Stimulated activated CD8-positive, alpha-beta memory T cell treated with anti-CD3 and anti-CD28 coated beads, Interleukin-15, amount 100 ng/mL, for 1 hour (primary cell): ENCODE data around the gene CMTM6.
"Not testable (repeated sequence)": the region's sequence is repeated elsewhere in the genome, so short reads cannot be mapped to it uniquely, and the experiment has no call there.

ENCODE experiments used
- DNase-seq: peaks from one replicate; pipeline ENCODE4 v3.0.0-alpha.2; 2020; ENCODE audit warnings: low read depth

Gene CMTM6

DNA sequence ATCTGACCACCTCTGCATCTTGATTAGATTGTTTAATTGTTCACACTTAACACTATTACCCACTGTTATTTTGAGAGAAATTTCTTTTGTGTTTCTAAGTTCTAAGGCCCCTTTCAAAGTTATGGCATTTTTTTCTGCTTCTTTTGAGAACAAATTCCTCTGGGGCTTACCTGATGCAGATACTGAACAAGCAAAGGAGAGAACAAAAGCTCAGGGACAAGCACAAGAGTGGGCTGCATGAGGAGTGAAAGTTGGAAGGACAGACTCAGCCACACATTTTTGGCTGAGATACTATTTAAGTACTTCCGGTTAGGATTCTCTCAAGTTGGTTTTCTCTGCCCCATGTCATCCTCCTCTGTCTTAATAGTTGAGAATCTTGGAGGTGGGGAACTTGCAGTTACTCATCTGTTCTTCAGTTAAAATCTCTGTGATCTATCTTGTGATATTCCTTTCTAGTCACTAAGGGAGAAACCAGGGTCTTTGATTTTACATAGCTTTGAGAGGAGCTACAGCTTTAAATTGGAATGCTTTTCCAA, 54.7 kb downstream of the CMTM6 start:
- no peak for DNase-seq

DNA sequence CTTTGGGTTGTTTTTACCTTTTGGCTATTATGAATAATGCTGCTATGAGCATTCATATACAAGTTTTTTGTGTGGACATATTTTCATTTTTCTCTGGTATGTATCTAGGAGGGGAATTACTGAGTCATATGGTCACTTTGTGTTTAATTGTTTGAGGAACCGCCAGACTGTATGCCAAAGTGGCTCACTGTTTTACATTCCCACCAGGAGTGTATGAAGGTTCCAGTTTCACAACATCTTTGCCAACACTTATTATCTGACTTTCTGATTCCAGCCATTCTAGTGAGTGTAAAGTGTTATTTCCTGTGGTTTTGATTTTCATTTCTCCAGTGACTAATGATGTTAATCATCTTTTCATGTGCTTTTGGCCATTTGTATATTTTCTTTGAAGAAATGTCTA, 59.2 kb downstream of the CMTM6 start:
- DNase-seq: no peak

DNA sequence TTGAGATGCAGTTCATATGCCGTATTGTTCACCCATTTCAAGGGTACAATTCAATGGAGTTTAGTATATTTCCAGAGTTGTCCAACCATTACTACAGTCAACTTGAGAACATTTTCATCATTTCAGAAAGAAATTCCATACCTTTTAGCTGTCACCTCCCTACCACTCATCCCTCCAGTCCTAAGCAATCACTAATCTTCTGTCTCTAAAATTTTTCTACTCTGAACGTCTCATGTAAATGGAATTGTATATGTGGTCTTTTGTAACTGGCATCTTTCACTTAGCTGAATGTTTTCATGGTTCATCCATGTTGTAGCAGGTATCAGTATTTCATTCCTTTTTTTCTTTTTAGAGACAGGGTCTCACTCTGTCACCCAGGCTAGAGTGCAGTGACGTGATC, 59.9 kb downstream of the CMTM6 start:
- DNase-seq: no peak

DNA sequence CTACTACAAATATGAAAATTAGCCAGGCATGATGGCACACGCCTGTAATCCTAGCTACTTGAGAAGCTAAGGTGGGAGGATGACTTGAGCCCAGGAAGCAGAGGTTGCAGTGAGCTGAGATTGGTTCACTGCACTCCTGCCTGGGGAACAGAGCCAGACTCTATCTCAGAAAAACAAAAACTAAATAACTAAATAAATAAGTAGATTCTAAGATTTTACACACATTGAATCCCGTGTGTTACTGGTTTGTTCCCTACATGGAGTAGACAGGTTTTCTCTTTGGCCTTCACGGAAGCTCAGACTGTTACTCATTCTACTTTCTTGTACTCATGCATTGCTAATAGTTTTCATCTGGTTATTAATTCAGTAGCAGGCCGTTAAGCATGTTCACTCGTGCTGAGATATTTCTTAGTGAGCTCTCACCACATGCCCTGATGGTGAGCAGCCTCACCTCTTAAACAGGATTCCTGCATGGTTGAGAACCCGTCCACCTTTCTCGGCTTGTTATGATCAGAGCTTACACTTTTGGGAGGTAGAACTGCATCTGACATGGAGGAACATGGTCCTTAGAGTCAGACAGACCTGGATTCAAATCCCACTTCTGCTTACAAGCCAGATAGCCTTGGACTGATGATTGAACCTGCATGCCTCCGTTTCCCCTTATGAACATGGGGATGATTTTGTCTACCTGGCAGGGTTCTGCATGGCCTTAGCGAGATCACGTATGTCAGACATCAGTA, 61.9 kb downstream of the CMTM6 start:
- no peak for DNase-seq

DNA sequence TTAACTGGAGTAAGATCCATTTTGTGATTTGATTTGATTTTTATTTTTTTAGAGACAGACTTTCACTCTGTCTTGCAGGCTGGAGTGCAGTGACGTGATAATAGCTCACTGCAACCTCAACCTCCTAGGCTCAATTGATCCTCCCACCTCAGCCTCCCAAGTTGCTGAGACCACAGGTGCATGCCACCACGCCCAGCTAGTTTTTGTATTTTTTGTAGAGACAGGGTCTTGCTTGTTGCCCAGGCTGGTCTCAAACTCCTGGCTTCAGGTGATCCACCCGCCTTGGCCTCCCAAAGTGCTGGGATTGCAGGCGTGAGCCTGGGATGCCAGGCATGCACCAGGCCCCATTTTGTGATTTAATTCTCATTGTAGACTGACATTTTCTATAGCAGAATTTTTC, 63.2 kb downstream of the CMTM6 start:
- DNase-seq: not testable (repeated sequence)

DNA sequence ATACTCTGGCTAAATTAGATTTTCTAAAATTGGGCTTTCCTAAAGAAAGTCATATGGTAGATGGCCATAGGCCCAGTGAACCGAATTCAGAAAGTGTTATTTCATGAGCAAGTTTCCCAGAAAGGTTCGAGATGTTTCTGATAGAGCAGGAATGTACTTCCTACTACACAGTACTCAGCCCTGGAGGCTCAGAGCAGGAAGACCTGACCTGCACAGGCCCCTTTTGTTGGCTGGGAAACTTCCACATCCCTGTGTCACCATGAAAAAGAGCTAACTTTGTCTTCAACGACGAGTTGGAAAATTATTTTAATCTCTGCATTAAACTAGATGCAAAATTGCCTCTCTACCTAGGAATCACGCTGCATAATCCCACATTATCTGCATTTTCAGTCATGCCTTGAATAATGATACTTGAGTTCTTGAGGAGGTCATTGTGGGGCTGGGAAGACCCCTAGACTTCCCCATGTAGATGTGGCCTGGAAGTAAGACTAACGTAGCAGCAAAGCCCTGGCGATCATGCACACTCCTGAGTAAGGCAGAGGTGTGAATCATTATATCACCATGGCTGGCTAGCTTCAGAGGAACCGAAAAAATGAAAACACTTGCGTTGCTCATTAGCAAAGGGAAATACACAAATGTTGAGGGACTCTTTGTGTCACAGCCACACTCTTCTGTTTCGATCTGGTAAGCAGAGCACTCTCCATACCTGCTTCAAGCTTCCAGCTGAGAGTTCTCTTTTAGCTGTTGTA, 63.9 kb downstream of the CMTM6 start:
- DNase-seq: no peak

DNA sequence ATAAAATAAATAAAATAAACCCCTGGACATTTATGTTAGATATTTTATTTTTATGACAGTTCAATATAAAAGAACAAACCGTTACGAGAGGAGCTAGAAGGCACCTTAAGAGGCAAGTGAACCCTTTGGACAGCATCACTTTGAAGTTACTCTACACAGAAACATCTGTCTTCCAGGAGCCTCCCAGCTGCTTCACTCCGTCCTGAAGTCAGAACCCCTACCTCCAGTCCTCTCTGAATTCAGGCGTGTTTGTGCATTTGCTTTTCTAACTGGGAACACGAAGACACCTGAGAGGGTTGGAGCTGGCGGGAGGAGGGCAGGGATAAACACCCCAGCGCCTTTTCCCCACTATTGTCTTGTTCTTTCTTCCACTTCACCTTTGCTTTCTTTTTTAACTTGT, 64.8 kb downstream of the CMTM6 start:
- no peak for DNase-seq

DNA sequence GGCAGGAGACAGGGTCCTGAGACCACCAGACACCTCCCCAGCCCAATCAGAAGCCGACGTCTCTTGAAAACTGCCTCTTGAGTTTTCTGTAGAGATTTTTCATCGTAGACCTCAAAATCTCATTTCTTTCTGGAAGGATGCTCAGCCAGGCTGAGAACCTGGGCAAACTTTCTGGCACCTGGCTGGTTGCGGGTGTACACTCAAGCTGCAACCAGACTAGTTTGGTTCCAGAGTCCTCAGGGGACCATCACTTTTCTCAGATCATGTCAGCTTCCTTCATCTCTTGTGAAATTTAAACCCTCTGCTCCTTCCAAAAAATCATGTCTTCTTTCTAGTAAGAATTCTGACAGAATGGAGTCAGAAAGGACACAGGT, 65.8 kb downstream of the CMTM6 start:
- DNase-seq: no peak

DNA sequence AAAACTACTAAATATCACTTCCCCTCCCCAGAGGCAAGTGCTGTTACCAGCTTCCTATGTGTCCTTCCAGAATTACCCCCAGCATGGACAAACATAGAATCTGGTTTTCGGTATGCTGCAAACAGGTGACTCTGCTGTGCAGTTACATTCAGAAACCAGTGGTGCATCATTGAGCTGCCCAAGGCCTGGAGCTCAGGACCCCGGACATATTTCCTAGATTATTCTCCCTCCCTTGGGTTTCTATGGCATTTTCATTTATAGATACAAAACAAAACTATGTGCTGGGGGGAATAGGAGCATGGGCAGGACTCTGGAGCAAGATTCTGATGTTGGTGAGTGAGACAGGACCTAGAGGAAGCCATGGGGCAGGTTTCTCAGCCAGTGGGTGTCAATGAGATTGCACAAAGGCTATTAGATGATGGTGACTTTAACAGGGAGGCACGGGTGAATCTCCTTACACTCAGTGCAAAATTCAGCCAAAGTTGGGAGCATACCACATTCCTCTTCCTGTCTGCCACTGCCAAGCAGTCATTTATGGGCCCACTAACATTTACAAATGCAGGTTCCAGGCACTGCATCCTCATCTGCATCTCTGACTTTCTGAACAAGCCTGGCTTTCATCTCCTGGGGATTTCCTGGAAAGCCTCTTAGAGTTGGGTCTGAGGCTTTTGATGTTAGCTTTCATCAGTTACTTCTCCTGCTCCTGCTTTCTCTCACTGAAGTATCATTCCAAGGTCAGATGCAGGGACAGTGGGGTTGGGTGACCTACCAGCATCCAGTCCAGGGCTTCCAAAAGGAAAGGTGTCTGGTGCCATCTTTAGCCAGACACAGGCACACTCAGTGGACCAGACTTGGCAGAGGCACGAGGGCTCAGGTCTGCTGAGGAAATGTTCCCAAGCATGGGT, 66.5 kb downstream of the CMTM6 start:
- DNase-seq: no peak

DNA sequence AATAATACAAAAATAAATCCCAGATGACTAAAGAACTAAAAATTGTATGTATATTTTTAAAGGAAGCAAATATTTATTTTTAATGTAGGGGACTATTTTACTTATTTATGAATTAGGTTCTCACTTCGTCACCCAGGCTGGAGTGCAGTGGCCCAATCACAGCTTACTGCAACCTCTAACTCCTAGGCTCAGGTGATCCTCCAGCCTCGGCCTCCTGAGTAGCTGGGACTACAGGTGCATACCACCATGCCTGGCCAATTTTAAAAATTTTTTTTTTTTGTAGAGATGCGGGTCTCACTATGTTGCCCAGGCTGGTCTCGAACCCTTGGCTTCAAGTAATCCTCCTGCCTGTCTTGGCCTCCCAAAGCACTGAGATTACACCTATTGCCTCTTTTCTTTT, 68.4 kb downstream of the CMTM6 start:
- DNase-seq: no peak

DNA sequence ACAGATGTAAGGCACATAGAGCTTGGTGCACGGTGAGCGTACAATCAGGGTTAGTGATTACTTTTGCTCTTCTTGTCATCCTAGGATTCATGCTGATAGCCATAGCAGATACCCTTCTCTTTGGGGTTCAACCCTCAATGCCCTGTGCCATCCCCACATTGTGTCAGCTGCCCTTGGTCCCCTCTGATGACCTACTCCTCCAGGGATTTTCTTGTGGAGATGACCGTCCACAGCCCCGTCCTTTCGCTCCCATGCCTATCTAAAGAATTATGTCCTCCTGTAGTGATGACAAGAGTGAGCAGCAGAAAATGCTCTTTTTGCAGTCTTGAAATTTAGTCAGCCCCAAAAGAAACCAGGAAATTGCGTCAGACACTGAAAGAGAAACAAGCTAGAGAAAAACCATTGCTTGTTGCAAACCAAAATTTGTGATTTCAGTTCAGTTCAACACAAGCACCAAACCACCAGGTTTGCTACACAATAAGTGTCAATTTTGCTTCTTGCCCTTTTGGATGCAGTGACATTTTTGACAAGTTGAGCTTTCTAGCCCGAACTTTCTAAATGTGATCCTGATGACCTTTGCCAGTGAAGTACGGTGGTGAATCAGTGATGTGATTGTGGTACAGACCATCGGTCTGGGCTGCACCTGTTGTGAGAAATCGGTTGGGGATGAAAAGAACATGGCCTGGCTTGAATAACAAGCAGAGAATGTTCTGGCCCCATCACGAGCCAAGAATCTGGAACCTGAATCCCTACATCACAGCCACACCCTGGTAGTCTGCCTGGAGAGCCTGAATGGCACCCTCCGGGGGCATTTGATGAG, 69.7 kb downstream of the CMTM6 start:
- no peak for DNase-seq

DNA sequence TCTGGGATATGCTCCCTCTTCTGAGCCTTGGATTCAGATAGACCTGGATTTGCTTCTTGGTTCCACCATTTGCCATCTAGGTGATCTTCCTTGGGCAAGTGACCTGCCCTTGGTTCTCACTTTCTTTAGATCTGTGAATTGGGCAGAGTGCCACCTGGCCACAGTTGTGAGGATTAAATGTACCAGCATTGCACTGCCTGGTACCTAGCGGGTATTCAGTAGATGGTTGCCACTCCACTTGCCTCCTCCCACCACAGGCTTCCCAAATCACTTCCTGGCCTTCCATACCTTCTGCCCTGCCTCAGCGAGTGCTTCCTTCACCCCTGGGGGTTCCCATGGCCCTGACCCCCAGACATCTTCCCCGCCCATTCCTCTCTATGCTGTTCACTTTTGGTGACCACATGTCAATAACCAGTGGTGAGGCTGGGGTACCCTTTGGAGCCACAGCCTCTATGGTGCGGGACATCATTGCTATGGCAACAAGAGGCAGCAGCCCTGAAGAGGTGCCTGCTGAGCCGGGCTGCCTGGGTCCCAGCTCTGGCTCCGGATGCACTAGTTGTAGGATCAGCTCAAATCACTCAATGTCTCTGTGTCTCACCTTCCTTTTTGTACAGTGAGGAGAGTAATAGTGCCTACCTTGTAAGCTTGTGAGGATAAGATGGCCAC, 70.5 kb downstream of the CMTM6 start:
- DNase-seq: no peak

DNA sequence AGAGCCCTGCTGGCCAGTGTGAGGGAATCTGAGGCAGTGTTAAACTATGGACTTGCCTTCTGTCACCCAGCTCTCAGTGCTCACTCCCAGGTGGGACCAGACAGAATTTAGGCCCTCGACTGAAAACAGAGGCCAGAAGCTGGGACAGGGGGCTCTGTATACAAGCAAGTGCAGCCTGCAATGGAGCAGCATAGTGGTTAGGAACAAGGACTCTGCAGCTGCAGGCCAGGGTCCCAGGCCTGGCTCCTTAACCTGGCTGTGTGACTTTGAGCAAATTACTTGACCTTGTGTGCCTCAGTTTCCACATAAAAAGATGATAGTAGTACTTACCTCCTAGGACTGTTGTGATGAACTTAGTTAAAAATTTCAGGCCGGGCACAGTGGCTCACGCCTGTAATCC, 71.2 kb downstream of the CMTM6 start:
- DNase-seq: no peak
